Stimulated activated CD4-positive, alpha-beta T cell treated with anti-CD3 and anti-CD28 coated beads, Interleukin-12 subunit alpha, Interleukin-12 subunit beta, amount 100 ng/mL, for 24 hours (primary cell): ENCODE results near the gene CPNE4.

Experiments
- DNase-seq, 2 experiments: peaks; one replicate each; pipeline ENCODE4 v3.0.0-alpha.2; 2020; ENCODE audit warnings: low read depth in 2 of 2

CPNE4 gene

GRCh38 chr3:131735544-131735943, 299.3 kb downstream of the CPNE4 start:
- no peak for DNase-seq

DNA sequence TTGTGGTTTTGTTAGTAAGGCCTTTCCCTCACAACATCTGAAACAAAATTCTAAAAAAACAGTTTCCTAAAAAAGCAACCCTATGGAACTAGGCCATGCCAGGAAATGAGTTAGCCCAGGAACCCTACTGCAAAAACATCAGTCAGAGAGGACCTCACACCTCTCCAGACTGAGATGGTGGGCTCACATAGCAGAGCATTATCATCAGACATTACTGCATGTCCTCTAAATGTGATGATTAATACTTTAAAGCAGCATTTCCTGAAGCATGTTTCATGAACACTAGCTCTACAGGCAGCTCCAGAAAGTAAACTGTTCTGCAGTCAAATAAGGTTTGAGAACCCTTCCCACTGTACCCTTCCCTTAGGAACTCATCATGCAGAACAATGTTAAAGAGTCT, 299.7 kb downstream of the CPNE4 start:
- no peak for DNase-seq

DNA sequence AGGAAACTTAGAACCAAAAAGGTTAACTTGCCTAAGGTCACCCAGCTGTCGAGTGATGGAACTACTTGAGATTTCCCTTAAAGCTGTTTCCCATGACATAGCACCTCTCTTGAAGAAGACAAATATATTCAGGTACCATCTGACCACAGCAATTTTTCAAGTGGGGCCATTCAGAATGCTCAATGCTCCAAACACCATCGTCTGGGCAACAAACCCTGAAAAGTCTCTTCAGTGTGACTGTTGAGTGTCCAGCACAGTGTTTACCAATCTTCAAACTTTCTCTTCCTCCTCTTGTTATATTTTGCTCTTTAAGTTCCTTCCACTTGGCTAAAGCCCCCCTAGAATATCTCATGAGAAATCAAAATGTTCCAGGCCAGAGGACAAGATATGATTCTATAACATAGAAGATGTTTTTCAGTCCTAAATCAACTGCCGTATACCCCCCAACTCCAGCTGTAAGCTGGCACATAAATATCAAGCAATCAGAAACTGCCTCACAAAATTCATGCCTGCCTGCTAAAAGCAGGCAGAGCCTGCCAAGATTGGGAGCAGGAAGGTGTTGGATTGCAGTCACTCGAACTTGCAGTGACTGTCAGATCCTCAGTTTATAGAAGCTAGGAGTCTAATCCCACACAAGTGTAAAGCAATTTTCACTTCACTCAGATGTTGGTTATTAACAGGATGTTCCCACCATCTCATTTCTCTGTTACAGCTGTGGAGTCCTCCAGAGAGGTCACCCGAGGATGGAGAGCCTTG, 301.6 kb downstream of the CPNE4 start:
- DNase-seq: no peak

DNA sequence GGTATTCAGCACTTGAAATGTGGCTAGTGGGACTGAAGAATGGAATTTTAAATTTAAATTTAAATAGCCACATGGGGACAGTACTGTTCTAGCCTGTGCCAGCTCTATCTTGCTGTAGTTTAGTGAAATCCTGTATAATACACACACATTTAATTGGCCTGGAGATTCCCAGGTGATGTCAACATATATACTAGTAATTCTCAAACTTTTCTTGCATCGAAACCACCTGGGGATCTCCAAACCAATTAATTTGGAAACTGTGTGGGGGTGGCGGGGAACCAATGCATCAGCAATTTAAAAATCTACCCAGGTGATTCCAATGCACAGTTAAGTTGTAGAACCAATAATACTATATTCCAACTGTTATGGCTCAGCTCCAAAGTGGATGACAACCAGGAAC, 303.1 kb downstream of the CPNE4 start:
- peak in 1 of 2 experiments; percentile 22 for DNase-seq

DNA sequence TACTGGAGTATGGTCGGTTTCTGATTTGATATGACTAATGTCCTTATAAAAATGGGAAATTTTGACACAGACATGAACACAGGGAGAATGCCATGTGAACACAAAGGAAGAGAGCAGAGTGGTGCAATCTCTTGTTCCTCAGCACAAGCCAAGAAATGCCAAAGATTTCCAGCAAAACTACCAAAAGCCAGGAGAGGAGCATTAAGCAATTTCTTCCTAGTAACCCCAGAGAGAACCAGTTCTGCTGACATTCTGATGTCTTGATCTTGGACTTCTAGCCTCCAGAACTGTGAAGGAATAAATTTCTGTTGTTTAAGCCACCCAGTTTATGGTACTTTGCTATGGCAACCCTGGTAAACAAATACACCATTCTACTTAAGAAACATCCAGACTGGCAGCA, 304.2 kb downstream of the CPNE4 start:
- DNase-seq: no peak

GRCh38 chr3:131729643-131730017, 305.2 kb downstream of the CPNE4 start:
- DNase-seq: no peak

- no peak for DNase-seq
These were observed 305.7 kb downstream of the CPNE4 start for GRCh38 chr3:131728898-131729642.

- DNase-seq: no peak
These were observed 309.4 kb downstream of the CPNE4 start for GRCh38 chr3:131725414-131725813.

GRCh38 chr3:131723343-131723742, 311.5 kb downstream of the CPNE4 start:
- DNase-seq: no peak

GRCh38 chr3:131717493-131717892, 317.3 kb downstream of the CPNE4 start:
- no peak for DNase-seq

- DNase-seq: no peak
These were observed 317.9 kb downstream of the CPNE4 start for GRCh38 chr3:131716943-131717342.

DNA sequence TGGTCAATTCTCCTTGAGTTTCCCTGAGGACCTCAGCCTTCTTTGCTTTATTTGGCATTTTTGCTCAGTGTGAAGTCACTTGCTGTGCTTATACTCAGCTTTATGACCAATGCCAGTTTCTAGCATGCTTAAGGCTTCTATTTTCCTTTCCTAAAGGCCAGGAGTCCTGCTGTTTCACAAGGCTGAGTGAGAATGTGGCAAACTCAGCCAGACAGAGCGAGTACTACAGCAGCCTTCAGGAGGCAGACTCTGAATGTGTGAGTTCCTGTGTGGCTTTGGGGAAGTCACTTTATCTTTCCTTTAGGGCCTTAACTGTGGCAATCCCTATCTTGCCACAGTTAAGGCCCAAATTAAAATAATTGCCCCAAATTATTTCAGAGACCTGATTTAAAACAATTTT, 318.8 kb downstream of the CPNE4 start:
- no peak for DNase-seq

DNA sequence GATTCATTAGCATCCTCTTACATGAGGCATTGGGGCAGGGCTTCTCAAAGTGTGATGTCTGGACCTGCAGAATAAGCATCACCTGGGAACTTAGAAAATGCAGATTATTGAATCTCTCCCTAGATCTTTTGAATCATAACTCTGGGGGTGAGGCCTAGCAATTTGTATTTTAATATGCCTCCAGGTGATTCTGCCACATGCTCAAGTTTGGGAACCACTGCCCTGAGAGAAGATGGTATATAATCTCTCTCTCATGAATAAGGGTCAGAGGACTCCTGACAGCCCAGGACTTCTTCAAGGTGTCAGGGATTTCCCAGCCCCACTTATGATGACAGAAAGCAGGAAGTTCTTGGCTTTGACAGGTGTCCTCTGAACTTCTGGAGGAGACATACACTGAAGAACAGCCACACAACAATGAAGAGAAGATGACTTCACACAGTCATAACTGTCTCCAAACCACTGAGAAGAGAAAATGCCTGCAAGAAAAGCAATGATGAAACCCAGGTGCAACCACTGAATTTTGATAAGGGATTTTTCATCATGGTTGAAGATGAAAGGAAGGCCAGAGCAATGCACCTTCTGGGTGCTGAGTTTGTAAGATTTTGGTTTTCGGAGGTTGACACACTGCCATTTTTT, 320.1 kb downstream of the CPNE4 start:
- no peak for DNase-seq

GRCh38 chr3:131713416-131714123, 321.2 kb downstream of the CPNE4 start:
- no peak for DNase-seq

GRCh38 chr3:131712662-131713061, 322.2 kb downstream of the CPNE4 start:
- no peak for DNase-seq

GRCh38 chr3:131711114-131711768, 323.6 kb downstream of the CPNE4 start:
- no peak for DNase-seq

GRCh38 chr3:131708241-131708640, 326.6 kb downstream of the CPNE4 start:
- no peak for DNase-seq

GRCh38 chr3:131705558-131706051, 329.2 kb downstream of the CPNE4 start:
- DNase-seq: no peak

GRCh38 chr3:131705099-131705498, 329.7 kb downstream of the CPNE4 start:
- DNase-seq: no peak

DNA sequence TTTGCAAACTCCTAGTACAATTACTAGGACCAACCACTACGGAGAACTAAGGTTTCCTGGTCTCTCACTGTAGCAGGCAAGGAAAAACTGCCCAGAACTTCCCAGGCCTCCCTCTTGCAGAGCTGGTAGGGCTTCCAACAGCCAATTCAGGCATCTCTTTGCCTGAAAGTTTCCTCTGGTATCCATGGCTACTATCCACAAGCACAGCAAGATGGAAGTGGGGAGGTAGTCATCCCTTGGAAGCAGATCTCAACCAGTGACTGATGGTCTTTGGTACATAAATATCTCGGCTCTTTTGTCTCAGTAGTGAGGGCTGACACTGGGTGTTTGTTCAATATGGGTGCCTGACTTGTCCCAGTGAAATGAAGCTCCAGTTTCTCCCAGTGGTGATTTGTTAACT, 330.7 kb downstream of the CPNE4 start:
- no peak for DNase-seq

DNA sequence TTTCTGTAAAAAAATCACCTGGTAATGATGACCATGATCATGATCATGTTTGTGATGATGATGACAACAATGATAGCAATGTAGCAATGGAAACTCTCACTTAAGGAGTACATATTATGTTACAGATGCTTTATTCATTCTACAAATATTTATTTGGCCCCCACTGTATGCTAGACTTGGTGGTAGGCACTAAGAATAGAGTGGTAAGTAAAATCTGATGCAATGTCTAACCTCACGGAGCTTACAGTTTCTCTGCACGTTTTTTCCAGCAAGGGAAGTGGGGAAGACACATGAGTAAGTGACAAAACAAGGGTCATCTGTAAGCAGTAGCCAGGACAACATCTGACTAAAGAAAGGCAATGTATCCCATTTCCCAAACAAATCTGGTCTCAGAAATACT, 332.7 kb downstream of the CPNE4 start:
- no peak for DNase-seq
